ENCODE data around the gene AQP12B. TPM values are rescaled to one million over a fixed set of nuclear protein-coding genes. Genes with fewer than 3 reads are reported as not detected.

Gene AQP12B
- total RNA-seq, 3 donors from 2014 or later = not detected

GRCh38 chr2:240650254-240650965 lies 32.3 kb downstream of the AQP12B start:
- Histone ChIP-seq H3K9me3 (no peaks in the 10 kb centered on the region), H3K4me3 (no peak overlapping the region), H3K27me3 (peaks cover 0 to 46% of the 10 kb centered on the region in 2 donors), H3K27ac (no peak overlapping the region), H3K36me3 (no peaks in the 10 kb centered on the region), H3K4me1 (no peaks in the 10 kb centered on the region)
- TF ChIP-seq POLR2A (IDR thresholded peaks at IDR 0.05) (no peak), POLR2AphosphoS5 (IDR thresholded peaks at IDR 0.05) (no peak)
- TF ChIP-seq, protein P1, sequence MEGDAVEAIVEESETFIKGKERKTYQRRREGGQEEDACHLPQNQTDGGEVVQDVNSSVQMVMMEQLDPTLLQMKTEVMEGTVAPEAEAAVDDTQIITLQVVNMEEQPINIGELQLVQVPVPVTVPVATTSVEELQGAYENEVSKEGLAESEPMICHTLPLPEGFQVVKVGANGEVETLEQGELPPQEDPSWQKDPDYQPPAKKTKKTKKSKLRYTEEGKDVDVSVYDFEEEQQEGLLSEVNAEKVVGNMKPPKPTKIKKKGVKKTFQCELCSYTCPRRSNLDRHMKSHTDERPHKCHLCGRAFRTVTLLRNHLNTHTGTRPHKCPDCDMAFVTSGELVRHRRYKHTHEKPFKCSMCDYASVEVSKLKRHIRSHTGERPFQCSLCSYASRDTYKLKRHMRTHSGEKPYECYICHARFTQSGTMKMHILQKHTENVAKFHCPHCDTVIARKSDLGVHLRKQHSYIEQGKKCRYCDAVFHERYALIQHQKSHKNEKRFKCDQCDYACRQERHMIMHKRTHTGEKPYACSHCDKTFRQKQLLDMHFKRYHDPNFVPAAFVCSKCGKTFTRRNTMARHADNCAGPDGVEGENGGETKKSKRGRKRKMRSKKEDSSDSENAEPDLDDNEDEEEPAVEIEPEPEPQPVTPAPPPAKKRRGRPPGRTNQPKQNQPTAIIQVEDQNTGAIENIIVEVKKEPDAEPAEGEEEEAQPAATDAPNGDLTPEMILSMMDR (IDR thresholded peaks at IDR 0.05) = no peak
- DNase-seq (ENCODE audit: low spot score in 2 of 2) = no peak
- intact Hi-C loops (cut with DNase I; ENCODE audit: low total_unique reads) = no loop called here

DNA sequence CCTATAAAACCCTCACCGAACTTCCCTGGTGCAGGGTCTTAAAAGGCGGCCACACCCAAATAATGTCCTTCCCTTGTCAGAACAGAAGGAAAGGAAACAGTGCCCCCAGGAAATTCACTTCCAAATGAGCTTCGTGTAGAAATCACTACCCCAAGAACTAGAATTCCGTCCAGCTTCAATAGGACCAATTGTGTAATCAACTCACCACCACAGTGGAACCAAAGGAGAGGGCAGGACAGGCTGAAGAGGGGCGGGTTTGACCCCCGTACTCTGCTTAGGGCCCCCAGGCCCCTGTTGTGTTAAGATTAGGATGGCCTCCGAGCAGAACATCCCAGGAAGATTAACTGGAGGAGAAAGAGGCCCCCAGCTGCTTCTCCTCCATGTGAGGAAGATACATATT lies 33.4 kb downstream of the AQP12B start:
- Histone ChIP-seq H3K4me3 (no peak overlapping the region), H3K27me3 (peaks cover 0 to 54% of the 10 kb centered on the region in 2 donors), H3K36me3 (no peaks in the 10 kb centered on the region), H3K4me1 (no peaks in the 10 kb centered on the region), H3K9me3 (no peaks in the 10 kb centered on the region), H3K27ac (no peak overlapping the region)
- intact Hi-C loops (cut with DNase I; ENCODE audit: low total_unique reads) = no loop called here
- no peak for DNase-seq (ENCODE audit: low spot score in 2 of 2)
- TF ChIP-seq POLR2A (IDR thresholded peaks at IDR 0.05) (no peak), POLR2AphosphoS5 (IDR thresholded peaks at IDR 0.05) (no peak)
- TF ChIP-seq, protein P1 (IDR thresholded peaks at IDR 0.05) = no peak

GRCh38 chr2:240648650-240649275 lies 33.9 kb downstream of the AQP12B start:
- Histone ChIP-seq H3K4me1 (no peaks in the 10 kb centered on the region), H3K9me3 (no peaks in the 10 kb centered on the region), H3K36me3 (no peaks in the 10 kb centered on the region), H3K27me3 (peaks cover 0 to 60% of the 10 kb centered on the region in 2 donors), H3K27ac (no peak overlapping the region), H3K4me3 (no peak overlapping the region)
- DNase-seq (ENCODE audit: low spot score in 2 of 2) = no peak
- TF ChIP-seq POLR2AphosphoS5 (IDR thresholded peaks at IDR 0.05) (no peak), POLR2A (IDR thresholded peaks at IDR 0.05) (no peak)
- TF ChIP-seq, protein P1 (IDR thresholded peaks at IDR 0.05) = no peak
- intact Hi-C loops (cut with DNase I; ENCODE audit: low total_unique reads) = no loop called here

DNA sequence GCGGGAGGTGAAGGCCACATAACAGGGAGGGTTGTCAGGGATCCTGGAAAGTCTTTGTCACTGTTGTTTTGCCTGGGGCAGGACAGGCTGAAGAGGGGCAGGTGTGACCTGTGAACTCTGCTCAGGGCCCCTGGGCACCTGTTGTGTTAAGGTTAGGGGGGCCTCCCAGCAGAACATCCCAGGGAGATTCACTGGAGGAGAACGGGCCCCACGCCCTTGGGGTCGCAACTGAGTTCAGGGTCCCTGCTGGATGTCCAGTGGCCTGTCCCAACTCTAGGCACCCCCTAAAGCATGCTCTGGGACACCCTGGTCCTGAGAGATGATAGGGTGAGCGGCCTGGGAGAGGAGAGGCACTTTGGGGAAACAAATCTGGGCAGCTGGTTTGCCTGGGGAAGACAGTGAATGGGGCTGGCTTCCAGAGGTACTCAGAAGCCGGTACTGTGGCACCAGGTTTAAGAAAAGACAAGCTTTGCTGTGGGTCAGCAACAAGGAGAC lies 34.5 kb downstream of the AQP12B start:
- Histone ChIP-seq H3K27ac (no peak overlapping the region), H3K4me1 (no peaks in the 10 kb centered on the region), H3K36me3 (no peaks in the 10 kb centered on the region), H3K4me3 (no peak overlapping the region), H3K9me3 (no peaks in the 10 kb centered on the region), H3K27me3 (peaks cover 0 to 62% of the 10 kb centered on the region in 2 donors)
- intact Hi-C loops (cut with DNase I; ENCODE audit: low total_unique reads) = no loop called here
- DNase-seq (ENCODE audit: low spot score in 2 of 2) = peak in 1 of 2 donors; percentile 4
- TF ChIP-seq POLR2A (IDR thresholded peaks at IDR 0.05) = no peak
- no peak for TF ChIP-seq POLR2AphosphoS5 (IDR thresholded peaks at IDR 0.05)
- TF ChIP-seq, protein P1 (IDR thresholded peaks at IDR 0.05) = no peak

GRCh38 chr2:240647503-240648154 lies 35.1 kb downstream of the AQP12B start:
- Histone ChIP-seq H3K36me3 (no peaks in the 10 kb centered on the region), H3K27me3 (peaks cover 0 to 66% of the 10 kb centered on the region in 2 donors)

More at GRCh38 chr2:240647503-240648154, 35.1 kb downstream of the AQP12B start:
- no peak for DNase-seq (ENCODE audit: low spot score in 2 of 2)
- TF ChIP-seq POLR2AphosphoS5 (IDR thresholded peaks at IDR 0.05) (no peak), POLR2A (IDR thresholded peaks at IDR 0.05) (no peak)
- TF ChIP-seq, protein P1 (IDR thresholded peaks at IDR 0.05) = no peak
- no peak overlapping the region for H3K27ac ChIP-seq
- H3K4me3 ChIP-seq = no peak overlapping the region
- H3K4me1 ChIP-seq = no peaks in the 10 kb centered on the region
- intact Hi-C loops (cut with DNase I; ENCODE audit: low total_unique reads) = no loop called here
- H3K9me3 ChIP-seq = no peaks in the 10 kb centered on the region
